GM18526 (cell line): ENCODE results near the gene UPP2.

Source experiments
- POLR2A ChIP-seq: IDR thresholded peaks from 3 replicates; pipeline ENCODE4 v1.6.1; 2011; ENCODE audit not compliant: insufficient read length; ENCODE audit errors: extremely low read depth

The UPP2 gene

GRCh38 chr2:158097481-158097880 lies 4.2 kb upstream of the UPP2 start:
- TF ChIP-seq POLR2A = no peak

- TF ChIP-seq POLR2A = no peak
Observed at GRCh38 chr2:158098178-158098577, 3.5 kb upstream of the UPP2 start.

GRCh38 chr2:158099716-158100115 lies 2.0 kb upstream of the UPP2 start:
- no peak for TF ChIP-seq POLR2A

- TF ChIP-seq POLR2A = no peak
Observed at GRCh38 chr2:158100411-158100810, 1.3 kb upstream of the UPP2 start.

GRCh38 chr2:158102446-158102845 lies 770 bp downstream of the UPP2 start:
- TF ChIP-seq POLR2A = no peak

GRCh38 chr2:158103411-158104012 lies 1.8 kb downstream of the UPP2 start:
- no peak for TF ChIP-seq POLR2A

GRCh38 chr2:158104903-158105302 lies 3.2 kb downstream of the UPP2 start:
- TF ChIP-seq POLR2A = no peak

- TF ChIP-seq POLR2A = no peak
Observed at GRCh38 chr2:158112992-158113391, 11.3 kb downstream of the UPP2 start.

- no peak for TF ChIP-seq POLR2A
Observed at GRCh38 chr2:158113741-158114295, 12.1 kb downstream of the UPP2 start.

- no peak for TF ChIP-seq POLR2A
Observed at GRCh38 chr2:158114516-158114915, 12.8 kb downstream of the UPP2 start.

GRCh38 chr2:158115202-158115767 lies 13.6 kb downstream of the UPP2 start:
- no peak for TF ChIP-seq POLR2A

GRCh38 chr2:158116936-158117335 lies 15.3 kb downstream of the UPP2 start:
- no peak for TF ChIP-seq POLR2A

GRCh38 chr2:158120102-158120501 lies 18.4 kb downstream of the UPP2 start:
- TF ChIP-seq POLR2A = no peak

- no peak for TF ChIP-seq POLR2A
Observed at GRCh38 chr2:158120664-158121641, 19.3 kb downstream of the UPP2 start.

- no peak for TF ChIP-seq POLR2A
Observed at GRCh38 chr2:158124896-158125295, 23.2 kb downstream of the UPP2 start.
